GM10847 (cell line): ENCODE measurements around the gene ESRRB.

Experiments used
- POLR2A ChIP-seq: IDR thresholded peaks from 2 replicates; pipeline ENCODE4 v1.6.1; 2011; ENCODE audit not compliant: insufficient read length; ENCODE audit errors: extremely low read depth

The ESRRB gene

DNA sequence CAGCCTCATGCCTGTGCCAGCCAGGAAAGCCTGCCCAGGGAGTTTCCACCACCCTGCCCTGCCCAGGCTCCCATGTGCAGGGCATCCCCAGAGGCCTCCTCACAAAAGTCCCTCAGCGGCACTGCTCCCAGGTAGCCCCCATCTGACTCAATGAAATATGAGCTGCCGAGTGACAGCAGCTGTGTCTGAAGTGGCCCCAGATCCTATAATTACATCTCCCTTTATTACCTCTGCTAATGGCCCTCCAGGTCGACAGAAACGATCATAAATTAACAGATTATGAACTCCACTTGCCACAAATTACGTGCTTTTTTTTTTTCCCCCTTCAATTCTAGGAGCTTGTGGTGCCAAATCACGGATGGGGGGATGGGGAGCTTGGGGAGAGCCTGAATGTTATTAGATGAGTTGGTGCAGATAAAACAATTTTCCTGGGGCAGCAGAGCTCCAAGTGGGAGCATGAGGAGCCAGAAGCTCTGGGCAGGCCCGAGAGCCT is 110.4 kb downstream of the ESRRB start:
- no peak for TF ChIP-seq POLR2A

DNA sequence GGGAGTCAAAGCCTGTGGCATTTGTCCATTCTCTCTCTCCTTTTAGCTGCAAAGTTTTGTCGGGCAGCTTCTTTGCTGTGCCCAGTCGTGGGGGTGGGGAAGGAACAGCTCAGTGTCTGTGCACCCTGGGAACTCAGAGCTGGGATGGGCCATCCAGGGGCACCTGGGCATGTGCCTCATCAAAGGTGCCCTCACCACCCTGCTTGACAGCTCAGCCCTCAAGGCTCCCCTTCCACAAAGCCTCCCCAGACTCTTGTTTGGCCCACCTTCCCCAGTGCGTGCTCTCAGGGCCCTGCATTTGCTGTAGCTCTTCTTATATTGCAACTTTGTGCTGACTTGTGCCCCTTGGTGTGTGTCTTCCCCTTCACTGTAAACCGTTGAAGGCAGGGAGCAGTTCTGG is 112.6 kb downstream of the ESRRB start:
- no peak for TF ChIP-seq POLR2A

DNA sequence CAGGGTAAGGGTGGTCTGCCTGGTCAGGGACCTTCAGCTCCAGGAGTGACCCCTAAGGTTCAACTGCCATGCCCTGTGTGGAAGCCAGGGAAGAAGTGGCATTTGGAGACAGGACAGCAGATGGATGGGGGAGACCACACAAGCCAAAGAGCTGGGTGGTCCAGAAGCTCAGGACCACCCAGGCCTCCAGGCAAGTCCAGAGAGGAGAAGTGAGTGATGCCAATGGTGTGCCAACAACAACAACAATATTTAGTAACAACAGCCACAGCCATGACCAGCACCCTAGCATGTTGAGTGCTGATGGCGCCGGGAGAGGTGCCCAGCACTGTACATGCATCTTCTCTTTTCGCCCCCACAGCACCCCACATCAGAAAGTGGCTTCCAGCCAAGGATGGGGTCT is 113.7 kb downstream of the ESRRB start:
- no peak for TF ChIP-seq POLR2A

DNA sequence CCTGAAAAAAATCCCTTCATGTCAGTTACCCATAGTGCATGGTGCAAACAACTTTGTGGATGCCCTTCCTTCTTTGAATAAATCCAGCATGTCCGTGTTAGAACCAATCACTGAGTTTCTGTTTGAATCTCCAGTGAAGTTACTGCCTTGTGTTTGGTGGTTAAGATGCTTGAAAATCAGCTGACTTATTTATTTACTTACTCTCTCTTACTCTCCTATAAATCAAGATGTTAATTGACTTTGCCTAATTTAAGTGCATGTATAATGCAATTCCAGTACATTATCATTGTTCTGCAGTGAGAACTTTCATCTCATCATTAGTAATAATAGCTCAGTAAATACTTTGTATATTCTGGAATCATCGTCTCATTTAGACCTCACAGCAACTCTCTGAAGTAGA is 114.2 kb downstream of the ESRRB start:
- TF ChIP-seq POLR2A: no peak

DNA sequence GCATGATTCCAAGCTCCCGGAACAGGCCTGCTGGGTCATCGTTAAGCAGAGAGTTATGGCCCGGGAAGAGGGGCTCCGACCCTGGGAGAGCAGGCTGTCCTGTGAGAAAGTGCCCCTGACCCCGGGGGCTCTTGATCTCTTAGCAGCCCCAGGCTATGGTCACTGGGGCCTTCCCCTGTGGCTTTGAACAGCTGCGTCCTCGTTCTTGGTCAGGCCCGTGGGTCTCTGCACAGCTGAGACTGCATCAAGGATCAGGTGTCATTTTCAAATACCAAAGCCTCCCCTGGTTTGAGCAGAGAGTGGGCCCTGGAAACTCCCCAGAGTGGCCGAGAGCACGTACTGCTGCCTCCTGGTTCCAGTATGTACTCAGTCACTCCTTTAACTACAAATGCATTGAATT is 114.8 kb downstream of the ESRRB start:
- TF ChIP-seq POLR2A: no peak

DNA sequence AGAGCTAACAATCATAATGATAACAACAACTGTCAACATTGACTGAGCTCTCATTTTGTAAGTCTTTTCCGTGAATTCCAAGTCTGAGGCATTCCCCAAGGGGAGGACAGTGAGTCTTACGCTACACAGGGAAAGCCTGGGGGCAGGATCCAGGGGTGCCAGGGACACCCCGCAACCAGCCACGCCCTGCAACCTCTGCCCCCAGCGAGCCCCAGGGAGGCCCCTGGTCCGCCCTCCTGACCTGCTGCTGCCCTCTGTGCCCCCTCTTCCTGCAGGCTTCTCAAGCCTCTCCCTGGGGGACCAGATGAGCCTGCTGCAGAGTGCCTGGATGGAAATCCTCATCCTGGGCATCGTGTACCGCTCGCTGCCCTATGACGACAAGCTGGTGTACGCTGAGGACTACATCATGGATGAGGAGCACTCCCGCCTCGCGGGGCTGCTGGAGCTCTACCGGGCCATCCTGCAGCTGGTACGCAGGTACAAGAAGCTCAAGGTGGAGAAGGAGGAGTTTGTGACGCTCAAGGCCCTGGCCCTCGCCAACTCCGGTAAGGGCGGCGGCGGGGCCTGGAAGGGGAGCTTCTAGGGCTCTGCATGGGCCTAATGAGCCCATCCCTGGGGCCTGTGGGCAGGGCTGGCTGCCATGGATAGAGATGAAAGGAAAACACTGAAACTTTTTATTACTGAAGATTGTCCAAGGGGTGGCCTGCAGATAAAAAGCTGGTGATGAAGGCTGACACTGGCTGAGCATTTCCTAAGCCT is 115.4 kb downstream of the ESRRB start:
- no peak for TF ChIP-seq POLR2A

DNA sequence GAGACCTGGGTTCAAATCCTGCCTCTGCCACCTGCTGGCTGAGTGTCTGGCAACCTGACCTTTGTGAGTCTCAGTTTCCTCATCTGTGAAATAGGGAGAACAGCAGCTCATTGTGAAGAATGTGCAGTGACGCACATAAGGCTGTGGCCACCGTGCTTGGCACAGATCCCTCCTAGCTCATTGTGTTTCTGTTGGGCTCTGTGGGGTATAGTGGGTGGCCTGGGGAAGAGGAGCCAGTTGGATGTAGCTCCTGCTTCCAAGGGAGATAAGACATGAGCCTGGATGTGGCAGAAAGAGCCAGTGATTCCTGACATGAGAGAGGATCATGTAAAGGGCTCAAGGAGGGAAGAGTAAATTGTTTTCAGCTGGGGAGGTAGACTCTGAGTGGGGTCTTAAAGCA is 120.0 kb downstream of the ESRRB start:
- TF ChIP-seq POLR2A: no peak

DNA sequence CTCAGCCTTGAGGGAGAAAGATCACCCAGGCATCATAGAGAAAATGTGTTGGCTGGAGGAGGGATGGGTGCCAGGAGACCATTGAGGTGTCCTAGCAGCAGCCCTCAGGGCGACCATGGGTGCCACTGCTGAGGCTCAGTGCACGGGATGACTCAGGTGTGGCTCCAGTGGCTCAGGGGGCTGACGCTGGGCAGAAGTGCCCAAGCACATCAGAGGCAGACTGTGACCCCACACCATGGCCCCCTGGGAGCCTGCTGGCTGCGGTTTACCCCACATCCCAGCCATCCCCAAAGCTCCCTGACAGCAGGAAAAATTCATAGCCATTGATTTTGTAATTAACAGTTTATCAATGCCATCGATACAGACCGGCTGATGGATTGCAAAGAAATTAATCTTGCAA is 120.7 kb downstream of the ESRRB start:
- TF ChIP-seq POLR2A: no peak

DNA sequence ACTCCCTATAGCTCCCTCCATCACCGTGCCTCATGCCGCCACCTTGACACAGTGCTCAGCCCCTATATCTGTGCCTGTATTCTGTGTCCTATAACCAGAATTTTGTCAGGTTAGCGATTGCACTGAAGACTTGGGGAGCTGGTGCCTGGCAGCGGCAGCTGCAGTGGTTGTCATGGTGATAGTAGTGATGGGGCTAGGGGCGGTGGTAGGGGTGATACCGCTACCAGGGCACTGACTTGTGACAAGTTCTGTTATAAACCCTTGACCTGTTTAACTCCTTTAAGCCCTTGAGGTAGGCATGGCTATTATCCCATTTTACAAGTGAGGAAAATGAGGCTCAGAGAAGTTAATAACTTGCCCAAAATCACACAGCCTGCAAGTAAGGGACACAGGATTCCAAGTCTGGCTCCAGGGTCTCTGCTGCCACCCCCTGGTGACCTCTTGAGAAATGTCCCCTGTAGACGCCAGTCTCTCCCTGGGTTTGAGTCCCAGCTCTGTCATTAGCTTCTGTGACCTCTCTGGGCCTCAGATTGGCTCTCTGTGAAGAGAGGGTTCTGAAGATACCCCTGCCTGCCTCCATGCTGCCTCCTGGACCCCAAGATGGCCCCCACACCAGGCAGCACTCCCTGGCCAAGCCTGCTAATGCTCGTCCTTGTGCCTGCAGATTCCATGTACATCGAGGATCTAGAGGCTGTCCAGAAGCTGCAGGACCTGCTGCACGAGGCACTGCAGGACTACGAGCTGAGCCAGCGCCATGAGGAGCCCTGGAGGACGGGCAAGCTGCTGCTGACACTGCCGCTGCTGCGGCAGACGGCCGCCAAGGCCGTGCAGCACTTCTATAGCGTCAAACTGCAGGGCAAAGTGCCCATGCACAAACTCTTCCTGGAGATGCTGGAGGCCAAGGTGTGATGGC is 121.9 kb downstream of the ESRRB start:
- no peak for TF ChIP-seq POLR2A

DNA sequence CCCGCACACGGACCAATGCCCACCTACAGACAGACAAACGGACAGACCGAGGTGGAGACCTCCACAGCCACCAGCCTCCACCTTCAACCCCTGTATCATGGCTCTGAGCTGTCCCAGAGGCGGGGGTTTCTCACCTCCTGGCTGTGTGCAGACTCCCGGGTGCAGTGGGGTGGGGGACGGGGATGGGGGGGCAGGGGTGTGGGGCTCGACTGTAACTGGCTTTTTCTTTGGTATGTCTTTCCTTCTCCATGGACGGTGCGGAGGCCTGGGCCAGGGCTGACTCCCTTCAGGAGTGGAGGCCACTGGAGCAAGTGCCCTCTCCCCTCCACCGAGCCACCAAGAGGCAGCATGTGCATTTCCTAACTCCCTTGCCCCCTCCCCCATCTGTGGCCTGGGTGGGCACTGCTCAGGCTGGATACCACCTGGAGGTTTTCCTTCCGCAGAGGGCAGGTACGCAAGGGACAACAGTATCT is 122.6 kb downstream of the ESRRB start:
- no peak for TF ChIP-seq POLR2A

DNA sequence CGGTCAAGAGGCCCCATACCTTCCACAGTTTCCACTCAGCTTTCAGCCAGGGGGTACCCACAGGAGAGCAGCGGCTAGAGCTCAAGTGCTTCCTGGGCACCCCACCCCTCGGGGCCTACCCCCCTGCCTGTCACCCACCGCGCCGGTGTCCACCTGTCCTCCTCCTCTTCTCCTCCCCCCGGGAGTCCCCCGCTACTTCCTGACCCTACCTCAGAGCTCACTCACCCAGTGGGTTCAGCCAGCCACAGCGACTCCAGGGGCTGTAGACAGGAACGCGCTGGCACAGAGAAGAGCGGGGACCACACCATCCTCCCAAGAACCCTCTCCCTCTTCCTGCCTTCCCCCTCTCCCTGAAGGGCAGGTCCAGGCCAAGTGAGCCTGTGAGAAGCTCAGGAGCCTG is 123.0 kb downstream of the ESRRB start:
- no peak for TF ChIP-seq POLR2A

DNA sequence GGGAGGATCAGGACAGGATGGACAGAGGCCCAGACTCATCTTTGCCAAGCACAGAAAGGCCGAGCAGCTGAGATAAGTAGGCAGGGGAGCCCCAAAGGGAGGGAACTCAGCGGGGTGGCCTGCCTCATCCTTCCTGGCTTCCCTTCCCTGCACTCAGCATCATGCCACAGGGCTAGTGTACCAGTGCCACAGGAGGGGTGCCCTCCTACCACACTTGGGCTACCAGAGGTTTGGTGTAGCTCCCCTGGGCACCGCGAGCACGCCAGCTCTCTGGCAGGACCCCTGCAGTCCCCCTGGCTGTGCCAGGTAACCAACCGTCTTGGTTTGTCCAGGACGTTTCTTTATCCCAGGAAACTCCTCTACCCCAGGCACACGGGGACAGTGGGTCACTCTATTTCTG is 123.5 kb downstream of the ESRRB start:
- no peak for TF ChIP-seq POLR2A

DNA sequence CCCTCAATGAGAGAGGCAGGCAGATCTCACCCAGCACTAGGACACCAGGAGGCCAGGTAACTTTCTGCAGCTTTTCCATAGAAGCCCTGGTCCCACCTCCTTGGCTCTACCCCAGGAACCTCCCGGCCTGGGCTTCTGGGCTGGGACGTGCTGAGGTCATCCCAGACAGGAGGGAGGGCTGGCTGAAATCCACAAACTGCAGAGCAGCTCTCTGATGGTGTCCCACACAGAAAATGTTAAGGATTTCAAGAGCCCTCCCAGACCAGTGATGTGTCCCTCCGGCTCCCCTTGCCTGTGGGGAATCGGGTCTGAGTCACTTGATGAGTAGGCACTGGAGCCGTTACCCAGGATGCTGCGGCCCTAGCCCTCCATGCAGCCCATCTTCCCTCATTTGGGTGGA is 124.1 kb downstream of the ESRRB start:
- no peak for TF ChIP-seq POLR2A

DNA sequence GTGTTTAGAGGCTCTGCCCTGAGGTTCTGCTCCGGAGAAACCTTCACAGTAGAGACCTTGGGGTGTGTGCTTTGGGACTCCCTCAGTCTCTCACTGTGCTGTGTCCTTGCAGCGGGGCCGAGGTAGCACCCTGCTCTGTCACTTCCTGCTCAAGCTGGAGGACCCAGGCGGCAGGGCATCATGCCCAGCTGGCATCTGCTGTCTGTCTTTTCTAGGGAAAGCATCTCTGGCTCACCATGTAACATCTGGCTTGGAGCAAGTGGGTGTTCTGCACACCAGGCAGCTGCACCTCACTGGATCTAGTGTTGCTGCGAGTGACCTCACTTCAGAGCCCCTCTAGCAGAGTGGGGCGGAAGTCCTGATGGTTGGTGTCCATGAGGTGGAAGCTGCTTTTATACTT is 124.5 kb downstream of the ESRRB start:
- TF ChIP-seq POLR2A: no peak

DNA sequence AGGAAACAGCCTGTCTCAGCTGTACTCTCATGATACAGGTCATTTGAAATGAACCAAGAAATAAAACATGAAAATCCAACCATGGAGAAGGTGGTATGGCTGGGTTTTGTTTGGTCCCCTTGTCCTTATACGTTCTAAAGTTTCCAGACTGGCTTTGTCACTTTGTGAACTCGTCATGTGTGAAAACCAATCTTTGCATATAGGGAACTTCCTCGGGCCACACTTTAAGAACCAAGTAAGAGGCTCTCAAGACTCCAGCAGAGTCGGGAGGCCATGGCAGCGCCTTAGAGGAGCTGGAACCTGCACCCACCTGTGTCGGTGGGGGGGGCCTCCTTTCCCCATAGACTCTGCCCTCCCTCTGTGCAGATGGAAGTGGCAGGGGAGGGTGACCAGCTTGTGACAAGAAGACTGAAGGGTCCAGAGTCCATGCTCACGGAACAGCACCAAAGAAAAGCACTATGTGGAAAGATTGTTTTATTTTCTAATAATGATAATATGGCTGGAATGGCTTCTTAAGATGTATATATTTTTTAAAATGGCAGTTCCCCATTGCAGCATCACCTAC is 125.3 kb downstream of the ESRRB start:
- no peak for TF ChIP-seq POLR2A

DNA sequence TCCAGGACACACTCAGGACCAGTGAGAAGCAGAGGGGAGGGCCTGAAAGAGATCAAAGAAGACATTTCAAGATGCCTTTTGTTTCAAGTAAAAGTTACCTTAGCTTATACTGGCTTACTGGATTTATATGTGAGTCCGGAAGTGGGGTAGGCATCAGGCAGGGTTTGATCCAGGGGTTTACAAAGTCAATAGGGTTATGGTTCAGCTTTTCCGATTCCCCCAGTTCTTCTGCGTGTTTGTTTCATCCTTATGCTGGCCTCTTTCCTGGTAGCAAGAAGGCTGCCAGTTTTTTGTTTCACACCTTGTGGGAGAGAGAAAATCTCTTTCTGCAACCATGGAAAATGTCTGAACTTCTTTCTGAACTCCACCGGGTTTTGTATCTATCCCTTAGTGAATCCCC is 126.3 kb downstream of the ESRRB start:
- TF ChIP-seq POLR2A: no peak

DNA sequence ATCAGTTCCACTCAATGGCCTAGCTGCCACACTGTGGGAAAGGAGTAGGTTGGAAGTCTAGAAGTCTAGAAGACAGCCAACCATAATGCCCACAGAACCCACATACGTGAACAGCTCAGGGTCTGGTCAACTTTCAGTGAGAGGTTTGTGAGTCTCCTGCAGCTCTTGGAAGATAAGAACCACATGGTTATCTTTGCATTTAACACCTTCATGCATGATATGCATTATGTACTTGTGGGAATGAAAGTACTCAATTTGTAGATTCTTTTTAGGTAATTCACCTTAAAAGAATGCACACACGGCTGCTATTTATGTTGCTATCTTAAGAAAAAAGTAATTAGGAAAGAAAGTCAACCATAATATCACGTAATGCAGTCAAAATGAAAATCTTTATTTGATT is 126.7 kb downstream of the ESRRB start:
- TF ChIP-seq POLR2A: no peak

DNA sequence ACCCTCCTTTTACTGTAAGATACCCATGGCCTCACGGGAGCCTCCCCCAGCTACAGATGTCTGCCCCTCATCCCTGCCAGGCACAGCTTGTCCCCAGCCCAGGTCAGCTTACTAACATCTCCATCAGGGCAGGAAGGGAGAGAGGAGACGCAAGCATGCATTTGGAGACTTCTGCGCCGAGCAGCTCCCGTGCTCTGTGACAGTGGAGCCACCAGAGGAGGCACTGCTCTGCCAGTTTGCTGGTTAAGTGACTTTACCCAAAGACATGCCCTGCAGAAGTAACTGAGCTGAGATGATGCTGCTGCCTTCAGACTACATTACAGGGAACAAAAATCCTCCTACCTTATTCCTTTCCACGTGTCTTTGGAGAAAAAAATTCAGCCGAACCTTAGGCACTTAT is 133.4 kb downstream of the ESRRB start:
- no peak for TF ChIP-seq POLR2A
